GM23338 (cell line): ENCODE results near the gene OTOS.

ENCODE experiments used
- CREB1 ChIP-seq: fragments of 250-450 bp; sonication (Bioruptor Pico); IDR thresholded peaks from 2 replicates; pipeline ENCODE4 v1.5.0; 2020; ENCODE audit warnings: low read depth, mild to moderate bottlenecking, moderate library complexity
- EZH2 ChIP-seq: fragments of 200-600 bp; sonication (generic); IDR thresholded peaks from one replicate; pipeline ENCODE4 v1.8.0; 2017; ENCODE audit warnings: antibody characterized with exemption, mild to moderate bottlenecking, low read depth; ENCODE audit not compliant: unreplicated experiment
- EZH2phosphoT487 ChIP-seq: fragments of 200-600 bp; sonication (generic); IDR thresholded peaks from one replicate; pipeline ENCODE4 v1.8.1; 2018; ENCODE audit warnings: antibody characterized with exemption; ENCODE audit not compliant: unreplicated experiment
- JUNB ChIP-seq: IDR thresholded peaks from one replicate; pipeline ENCODE4 v1.6.1; 2016; ENCODE audit warnings: antibody characterized with exemption; ENCODE audit not compliant: unreplicated experiment
- NANOG ChIP-seq: IDR thresholded peaks from 2 replicates; pipeline ENCODE4 v1.6.1; 2016; ENCODE audit warnings: antibody characterized with exemption, borderline replicate concordance
- POLR2AphosphoS5 ChIP-seq: IDR thresholded peaks from 2 replicates; pipeline ENCODE4 v1.6.1; 2016; ENCODE audit warnings: antibody characterized with exemption, low read depth
- STAT1 ChIP-seq: IDR thresholded peaks from one replicate; pipeline ENCODE4 v1.6.1; 2016; ENCODE audit warnings: antibody characterized with exemption; ENCODE audit not compliant: unreplicated experiment
- ZNF114 ChIP-seq: fragments of 250-450 bp; sonication (Bioruptor Pico); IDR thresholded peaks from 2 replicates; pipeline ENCODE4 v1.5.0; 2020; ENCODE audit warnings: mild to moderate bottlenecking, moderate library complexity
- ZNF331 ChIP-seq: fragments of 250-450 bp; sonication (Bioruptor Pico); IDR thresholded peaks from 2 replicates; pipeline ENCODE4 v1.5.0; 2020; ENCODE audit warnings: low read depth, mild to moderate bottlenecking, moderate library complexity
- TF ChIP-seq, protein P1 (sequence below), 2 experiments: fragments of 200-600 bp in 1 of 2; sonication (generic) in 1 of 2; conservative IDR thresholded peaks; 2 replicates each; pipeline versions ENCODE4 v1.5.1 to v1.6.1; 2016 to 2017; ENCODE audit warnings: antibody characterized with exemption in 2 of 2, low read depth in 2 of 2, mild to moderate bottlenecking in 2 of 2, moderate library complexity in 1 of 2
- TF ChIP-seq, protein P2 (sequence below): IDR thresholded peaks from one replicate; pipeline ENCODE4 v1.6.1; 2018; ENCODE audit warnings: antibody characterized with exemption; ENCODE audit not compliant: unreplicated experiment
- TF ChIP-seq, protein P3 (sequence below): IDR thresholded peaks from 2 replicates; pipeline ENCODE4 v1.6.1; 2016; ENCODE audit warnings: antibody characterized with exemption
- TF ChIP-seq, protein P4 (sequence below): fragments of 250-450 bp; sonication (Bioruptor Pico); IDR thresholded peaks from 2 replicates; pipeline ENCODE4 v1.5.0; 2020; ENCODE audit warnings: mild to moderate bottlenecking, moderate library complexity

DNA sequence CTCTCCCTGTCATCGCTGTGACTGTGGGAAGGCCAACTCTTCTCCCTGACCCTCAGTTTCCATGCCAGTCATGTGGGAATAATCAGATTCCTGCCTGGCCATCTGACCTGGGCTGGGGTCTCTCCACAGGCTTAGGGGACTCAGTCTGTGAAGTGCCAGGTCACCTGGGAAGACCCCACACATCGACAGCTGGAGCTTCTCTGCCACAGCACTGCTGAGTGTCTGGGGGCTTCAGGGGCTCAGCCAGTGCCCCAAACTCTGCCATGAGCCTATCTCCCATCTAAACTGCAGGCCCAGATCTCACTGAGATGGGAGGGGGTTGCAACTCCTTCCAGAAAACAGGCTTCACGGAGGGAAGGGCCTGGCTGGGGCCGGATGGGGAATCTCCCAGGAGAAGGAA is 42.0 kb upstream of the OTOS start:
- TF ChIP-seq EZH2: no peak
- TF ChIP-seq, protein P1, sequence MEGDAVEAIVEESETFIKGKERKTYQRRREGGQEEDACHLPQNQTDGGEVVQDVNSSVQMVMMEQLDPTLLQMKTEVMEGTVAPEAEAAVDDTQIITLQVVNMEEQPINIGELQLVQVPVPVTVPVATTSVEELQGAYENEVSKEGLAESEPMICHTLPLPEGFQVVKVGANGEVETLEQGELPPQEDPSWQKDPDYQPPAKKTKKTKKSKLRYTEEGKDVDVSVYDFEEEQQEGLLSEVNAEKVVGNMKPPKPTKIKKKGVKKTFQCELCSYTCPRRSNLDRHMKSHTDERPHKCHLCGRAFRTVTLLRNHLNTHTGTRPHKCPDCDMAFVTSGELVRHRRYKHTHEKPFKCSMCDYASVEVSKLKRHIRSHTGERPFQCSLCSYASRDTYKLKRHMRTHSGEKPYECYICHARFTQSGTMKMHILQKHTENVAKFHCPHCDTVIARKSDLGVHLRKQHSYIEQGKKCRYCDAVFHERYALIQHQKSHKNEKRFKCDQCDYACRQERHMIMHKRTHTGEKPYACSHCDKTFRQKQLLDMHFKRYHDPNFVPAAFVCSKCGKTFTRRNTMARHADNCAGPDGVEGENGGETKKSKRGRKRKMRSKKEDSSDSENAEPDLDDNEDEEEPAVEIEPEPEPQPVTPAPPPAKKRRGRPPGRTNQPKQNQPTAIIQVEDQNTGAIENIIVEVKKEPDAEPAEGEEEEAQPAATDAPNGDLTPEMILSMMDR (conservative IDR thresholded peaks at IDR 0.05; ENCODE audit: low read depth in 2 of 2): no peak
- TF ChIP-seq POLR2AphosphoS5: no peak
- TF ChIP-seq STAT1: no peak
- TF ChIP-seq, protein P2, sequence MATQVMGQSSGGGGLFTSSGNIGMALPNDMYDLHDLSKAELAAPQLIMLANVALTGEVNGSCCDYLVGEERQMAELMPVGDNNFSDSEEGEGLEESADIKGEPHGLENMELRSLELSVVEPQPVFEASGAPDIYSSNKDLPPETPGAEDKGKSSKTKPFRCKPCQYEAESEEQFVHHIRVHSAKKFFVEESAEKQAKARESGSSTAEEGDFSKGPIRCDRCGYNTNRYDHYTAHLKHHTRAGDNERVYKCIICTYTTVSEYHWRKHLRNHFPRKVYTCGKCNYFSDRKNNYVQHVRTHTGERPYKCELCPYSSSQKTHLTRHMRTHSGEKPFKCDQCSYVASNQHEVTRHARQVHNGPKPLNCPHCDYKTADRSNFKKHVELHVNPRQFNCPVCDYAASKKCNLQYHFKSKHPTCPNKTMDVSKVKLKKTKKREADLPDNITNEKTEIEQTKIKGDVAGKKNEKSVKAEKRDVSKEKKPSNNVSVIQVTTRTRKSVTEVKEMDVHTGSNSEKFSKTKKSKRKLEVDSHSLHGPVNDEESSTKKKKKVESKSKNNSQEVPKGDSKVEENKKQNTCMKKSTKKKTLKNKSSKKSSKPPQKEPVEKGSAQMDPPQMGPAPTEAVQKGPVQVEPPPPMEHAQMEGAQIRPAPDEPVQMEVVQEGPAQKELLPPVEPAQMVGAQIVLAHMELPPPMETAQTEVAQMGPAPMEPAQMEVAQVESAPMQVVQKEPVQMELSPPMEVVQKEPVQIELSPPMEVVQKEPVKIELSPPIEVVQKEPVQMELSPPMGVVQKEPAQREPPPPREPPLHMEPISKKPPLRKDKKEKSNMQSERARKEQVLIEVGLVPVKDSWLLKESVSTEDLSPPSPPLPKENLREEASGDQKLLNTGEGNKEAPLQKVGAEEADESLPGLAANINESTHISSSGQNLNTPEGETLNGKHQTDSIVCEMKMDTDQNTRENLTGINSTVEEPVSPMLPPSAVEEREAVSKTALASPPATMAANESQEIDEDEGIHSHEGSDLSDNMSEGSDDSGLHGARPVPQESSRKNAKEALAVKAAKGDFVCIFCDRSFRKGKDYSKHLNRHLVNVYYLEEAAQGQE: no peak
- no peak for TF ChIP-seq NANOG
- TF ChIP-seq EZH2phosphoT487: no peak
- TF ChIP-seq, protein P3, sequence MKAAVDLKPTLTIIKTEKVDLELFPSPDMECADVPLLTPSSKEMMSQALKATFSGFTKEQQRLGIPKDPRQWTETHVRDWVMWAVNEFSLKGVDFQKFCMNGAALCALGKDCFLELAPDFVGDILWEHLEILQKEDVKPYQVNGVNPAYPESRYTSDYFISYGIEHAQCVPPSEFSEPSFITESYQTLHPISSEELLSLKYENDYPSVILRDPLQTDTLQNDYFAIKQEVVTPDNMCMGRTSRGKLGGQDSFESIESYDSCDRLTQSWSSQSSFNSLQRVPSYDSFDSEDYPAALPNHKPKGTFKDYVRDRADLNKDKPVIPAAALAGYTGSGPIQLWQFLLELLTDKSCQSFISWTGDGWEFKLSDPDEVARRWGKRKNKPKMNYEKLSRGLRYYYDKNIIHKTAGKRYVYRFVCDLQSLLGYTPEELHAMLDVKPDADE: no peak
- no peak for TF ChIP-seq ZNF114
- TF ChIP-seq JUNB: no peak
- no peak for TF ChIP-seq CREB1
- no peak for TF ChIP-seq ZNF331 (CRISPR knock-in tag)
- TF ChIP-seq, protein P4, sequence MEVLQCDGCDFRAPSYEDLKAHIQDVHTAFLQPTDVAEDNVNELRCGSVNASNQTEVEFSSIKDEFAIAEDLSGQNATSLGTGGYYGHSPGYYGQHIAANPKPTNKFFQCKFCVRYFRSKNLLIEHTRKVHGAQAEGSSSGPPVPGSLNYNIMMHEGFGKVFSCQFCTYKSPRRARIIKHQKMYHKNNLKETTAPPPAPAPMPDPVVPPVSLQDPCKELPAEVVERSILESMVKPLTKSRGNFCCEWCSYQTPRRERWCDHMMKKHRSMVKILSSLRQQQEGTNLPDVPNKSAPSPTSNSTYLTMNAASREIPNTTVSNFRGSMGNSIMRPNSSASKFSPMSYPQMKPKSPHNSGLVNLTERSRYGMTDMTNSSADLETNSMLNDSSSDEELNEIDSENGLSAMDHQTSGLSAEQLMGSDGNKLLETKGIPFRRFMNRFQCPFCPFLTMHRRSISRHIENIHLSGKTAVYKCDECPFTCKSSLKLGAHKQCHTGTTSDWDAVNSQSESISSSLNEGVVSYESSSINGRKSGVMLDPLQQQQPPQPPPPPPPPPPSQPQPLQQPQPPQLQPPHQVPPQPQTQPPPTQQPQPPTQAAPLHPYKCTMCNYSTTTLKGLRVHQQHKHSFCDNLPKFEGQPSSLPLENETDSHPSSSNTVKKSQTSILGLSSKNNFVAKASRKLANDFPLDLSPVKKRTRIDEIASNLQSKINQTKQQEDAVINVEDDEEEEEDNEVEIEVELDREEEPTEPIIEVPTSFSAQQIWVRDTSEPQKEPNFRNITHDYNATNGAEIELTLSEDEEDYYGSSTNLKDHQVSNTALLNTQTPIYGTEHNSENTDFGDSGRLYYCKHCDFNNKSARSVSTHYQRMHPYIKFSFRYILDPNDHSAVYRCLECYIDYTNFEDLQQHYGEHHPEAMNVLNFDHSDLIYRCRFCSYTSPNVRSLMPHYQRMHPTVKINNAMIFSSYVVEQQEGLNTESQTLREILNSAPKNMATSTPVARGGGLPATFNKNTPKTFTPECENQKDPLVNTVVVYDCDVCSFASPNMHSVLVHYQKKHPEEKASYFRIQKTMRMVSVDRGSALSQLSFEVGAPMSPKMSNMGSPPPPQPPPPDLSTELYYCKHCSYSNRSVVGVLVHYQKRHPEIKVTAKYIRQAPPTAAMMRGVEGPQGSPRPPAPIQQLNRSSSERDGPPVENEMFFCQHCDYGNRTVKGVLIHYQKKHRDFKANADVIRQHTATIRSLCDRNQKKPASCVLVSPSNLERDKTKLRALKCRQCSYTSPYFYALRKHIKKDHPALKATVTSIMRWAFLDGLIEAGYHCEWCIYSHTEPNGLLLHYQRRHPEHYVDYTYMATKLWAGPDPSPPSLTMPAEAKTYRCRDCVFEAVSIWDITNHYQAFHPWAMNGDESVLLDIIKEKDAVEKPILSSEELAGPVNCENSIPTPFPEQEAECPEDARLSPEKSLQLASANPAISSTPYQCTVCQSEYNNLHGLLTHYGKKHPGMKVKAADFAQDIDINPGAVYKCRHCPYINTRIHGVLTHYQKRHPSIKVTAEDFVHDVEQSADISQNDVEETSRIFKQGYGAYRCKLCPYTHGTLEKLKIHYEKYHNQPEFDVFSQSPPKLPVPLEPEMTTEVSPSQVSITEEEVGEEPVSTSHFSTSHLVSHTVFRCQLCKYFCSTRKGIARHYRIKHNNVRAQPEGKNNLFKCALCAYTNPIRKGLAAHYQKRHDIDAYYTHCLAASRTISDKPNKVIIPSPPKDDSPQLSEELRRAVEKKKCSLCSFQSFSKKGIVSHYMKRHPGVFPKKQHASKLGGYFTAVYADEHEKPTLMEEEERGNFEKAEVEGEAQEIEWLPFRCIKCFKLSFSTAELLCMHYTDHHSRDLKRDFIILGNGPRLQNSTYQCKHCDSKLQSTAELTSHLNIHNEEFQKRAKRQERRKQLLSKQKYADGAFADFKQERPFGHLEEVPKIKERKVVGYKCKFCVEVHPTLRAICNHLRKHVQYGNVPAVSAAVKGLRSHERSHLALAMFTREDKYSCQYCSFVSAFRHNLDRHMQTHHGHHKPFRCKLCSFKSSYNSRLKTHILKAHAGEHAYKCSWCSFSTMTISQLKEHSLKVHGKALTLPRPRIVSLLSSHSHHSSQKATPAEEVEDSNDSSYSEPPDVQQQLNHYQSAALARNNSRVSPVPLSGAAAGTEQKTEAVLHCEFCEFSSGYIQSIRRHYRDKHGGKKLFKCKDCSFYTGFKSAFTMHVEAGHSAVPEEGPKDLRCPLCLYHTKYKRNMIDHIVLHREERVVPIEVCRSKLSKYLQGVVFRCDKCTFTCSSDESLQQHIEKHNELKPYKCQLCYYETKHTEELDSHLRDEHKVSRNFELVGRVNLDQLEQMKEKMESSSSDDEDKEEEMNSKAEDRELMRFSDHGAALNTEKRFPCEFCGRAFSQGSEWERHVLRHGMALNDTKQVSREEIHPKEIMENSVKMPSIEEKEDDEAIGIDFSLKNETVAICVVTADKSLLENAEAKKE: no peak
